HG03159 (cell line): Measurements from ENCODE around the gene TMEM63B.
"Not testable (repeated sequence)": the region's sequence is repeated elsewhere in the genome, so short reads cannot be mapped to it uniquely, and the experiment has no call there.

Experiments used
- ATAC-seq: cut with Tn5 transposase; IDR thresholded peaks from one replicate; pipeline ENCODE4 v1.9.1; 2021; ENCODE audit warnings: mild to moderate bottlenecking, moderate library complexity; ENCODE audit not compliant: unreplicated experiment

TMEM63B gene

GRCh38 chr6:44093750-44094402, 33.5 kb upstream of the TMEM63B start:
- no peak for ATAC-seq

DNA sequence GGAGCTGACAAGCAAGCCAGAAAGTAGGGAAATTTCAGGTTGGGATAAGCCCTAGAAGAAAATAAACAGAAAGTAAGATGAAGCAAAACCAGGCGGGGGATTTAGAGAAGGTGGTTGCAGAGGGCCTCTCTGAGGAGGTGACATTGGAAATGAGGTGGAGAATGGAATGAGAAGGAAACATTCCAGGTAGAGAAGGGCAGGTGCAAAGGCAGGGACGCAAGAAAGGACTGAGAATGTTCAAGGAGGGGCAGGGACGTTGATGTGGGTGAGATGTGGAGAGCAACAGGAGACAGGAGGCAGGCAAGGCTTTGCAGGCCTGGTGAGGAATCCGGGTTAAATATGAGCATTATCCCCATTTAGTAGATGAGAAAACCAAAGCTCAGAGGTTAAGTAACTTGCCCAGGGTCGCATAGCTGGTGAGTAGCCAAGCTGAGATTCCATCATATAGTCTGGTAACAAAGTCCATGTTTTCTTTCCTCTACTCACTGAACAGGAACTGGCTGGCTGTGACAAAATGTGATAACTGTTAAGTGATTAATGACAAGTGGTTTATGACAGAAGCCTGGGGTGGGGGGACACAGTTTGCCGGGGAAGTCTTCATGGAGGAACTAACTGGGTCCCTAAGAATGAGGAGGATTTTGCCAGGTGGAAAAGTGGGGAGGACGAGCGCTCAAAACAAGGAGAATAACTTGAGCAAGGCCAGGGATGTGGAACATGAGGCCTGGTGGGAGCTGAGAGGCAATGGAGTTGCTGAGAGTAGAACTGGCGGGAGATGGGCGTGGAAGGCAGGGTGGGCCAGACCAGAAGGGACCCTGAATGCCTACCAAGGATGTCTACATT, 32.7 kb upstream of the TMEM63B start:
- no peak for ATAC-seq

DNA sequence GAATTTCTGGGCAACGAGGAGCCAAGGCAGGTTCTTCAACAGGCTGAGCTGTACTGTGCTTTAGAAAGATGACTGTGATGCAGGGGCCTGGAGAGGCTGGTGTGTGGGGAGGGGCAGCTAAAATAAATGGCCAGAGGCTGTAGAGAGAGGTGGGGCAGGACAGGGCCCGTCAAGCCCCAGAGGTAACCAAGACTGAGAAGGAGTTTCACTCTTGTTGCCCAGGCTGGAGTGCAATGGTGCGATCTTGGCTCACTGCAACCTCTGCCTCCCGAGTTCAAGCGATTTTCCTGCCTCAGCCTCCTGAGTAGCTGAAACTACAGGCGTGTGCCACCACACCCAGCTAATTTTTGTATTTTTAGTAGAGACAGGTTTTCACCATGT, 32.1 kb upstream of the TMEM63B start:
- ATAC-seq: not testable (repeated sequence)

DNA sequence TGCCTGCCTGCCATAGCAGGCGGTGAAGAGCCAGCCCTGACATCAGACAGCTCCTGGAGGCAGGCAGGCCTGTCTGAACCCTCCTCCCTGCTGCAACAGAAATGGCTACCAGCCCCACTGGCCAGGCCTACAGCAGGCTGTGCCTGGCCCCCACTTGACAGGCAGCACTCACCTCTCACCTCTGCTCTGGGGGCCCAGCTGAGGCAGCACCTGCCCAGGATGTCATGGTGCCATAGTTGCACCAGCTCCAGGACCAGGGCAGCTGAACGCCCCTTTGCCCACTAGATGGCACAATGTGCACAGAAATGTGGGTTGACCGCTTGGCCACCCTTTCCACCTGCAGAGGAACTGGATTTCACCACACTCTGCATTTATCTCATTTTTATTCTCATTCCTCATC, 30.7 kb upstream of the TMEM63B start:
- no peak for ATAC-seq

DNA sequence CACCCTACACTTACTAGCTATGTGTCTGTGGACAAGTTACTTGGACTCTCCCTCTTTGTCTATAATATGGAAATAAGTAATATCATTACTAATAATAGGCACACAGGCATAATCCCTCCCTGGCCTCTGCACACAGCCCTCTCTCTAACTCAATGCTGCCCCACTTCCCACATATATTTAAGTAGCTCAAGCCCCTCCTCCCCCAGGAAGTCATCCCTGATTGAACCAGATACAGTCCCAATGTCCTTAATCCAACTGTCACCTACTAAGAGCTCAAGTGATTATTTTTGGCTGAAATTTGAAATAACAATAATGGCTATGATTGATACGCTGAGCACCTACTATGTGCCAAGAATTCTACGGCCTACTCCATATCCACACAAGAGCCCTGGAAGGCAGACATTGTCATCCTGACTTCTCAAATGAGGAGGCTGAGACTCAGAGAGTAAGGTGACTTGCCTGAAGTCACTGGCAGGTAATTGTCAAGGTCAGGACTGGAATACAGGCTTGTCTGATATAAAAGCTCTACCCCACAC, 29.5 kb upstream of the TMEM63B start:
- ATAC-seq: no peak

DNA sequence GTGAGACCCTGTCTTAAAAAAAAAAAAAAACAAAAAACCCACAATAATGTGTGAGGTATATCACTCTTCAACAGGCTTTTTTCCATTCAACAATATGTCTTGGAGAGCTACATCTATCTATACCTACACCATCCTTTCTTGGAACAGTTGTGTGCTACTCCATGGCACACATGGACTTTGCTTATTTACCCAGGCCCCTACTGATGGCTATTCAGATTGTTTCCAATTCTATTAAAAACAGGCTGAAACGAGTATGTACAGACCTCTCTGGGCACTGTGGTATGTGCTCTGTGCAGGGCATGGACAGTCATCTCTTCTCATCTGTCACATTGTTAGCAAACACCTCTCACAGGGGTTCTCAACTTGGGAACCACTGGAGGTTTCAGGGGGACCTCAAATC, 28.2 kb upstream of the TMEM63B start:
- ATAC-seq: no peak

GRCh38 chr6:44100088-44100550, 27.2 kb upstream of the TMEM63B start:
- ATAC-seq: no peak

GRCh38 chr6:44101832-44102231, 25.5 kb upstream of the TMEM63B start:
- no peak for ATAC-seq

DNA sequence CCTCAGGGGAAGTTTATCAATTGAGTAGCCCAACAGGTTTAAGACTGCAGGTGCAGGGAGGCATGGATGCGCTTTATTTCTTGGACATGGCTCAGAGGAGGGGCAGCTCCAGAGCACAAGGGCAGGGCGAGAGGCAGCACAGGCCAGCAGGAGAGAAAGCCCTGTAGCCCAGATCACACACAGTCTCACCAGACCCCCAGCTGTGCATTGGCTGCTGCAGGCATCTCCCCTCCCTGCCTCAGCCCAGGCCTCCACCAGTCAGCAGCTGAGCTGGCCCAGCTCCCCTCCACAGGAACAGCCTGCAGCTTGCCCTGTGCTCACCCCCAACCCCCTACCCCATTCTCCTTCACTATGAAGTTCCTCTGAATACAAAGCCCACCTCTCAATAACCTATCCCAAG, 24.8 kb upstream of the TMEM63B start:
- no peak for ATAC-seq

DNA sequence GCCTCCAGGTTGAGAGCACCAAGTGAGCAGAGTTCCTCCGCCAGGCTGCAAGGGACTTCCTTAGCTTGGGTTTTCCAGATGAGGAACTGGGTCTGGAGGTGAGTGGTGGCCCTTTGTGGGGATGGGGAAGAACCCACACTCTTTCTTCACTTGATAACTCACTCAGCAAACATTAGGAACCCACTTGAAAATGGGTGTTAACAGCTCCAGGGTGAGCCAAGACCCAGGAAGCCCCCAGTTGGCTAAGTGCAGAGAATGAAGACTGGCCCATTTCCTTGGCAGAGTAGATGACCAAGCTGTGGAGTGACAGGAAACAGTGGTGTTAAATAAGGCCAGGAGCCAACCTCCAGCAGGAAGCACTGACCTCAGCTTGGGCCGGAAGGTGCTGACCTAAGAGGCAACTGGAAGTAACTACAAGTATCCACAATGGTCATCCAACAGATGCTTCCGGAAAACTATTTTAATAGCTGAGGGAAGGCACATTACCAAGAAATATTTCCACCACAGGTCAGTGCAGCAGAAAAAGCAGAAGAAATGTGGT, 22.8 kb upstream of the TMEM63B start:
- ATAC-seq: no peak

DNA sequence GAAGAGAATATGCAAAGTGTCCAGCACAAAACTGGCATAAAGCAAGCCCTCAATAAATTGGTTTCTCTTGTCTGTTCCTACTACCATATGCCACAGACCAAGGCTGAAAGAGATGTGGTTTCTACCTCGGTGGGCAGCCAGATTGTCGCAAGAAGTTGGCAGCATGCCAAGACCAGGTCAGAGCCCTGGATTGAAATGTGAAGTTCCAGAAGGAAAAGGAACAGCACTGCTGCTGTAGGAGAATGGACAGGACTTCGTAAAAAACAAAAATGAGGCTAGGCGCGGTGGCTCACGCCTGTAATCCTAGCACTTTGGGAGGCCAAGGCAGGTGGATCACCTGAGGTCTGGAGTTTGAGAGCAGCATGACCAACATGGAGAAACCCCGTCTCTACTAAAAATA, 22.2 kb upstream of the TMEM63B start:
- ATAC-seq: no peak

DNA sequence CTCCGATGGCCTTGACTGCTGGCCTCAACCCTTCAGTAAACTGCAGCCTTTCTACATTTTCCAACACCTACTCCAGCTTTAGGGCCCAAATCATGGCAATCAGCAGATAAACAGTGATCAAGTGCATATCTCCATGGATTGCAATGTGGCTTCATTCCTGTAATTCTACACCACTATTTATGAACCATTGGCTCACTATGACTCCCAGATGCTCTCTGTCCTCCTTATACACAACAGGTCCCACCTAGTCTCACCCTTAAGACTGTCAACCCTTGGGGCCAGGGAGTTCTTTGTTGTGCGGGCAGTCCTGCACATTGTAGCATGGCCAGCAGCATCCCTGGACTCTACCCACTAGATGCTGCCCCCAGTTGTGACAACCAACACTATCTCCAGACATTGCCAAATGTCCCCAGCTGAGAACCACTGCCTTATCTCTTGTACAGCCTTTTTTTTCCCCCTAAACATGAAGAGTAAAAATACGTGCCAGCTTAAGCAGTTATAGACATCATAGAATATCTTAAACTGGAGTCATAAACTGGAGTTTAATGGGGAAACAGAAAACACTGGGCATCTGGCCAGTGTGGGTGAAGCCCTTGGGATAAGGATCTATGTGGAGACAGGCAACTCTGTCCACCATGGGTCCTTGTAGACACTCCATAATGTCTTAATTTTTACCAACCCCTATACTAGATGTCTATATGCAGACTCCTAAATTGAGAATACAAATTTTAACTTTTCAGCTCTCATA, 21.2 kb upstream of the TMEM63B start:
- ATAC-seq: no peak

DNA sequence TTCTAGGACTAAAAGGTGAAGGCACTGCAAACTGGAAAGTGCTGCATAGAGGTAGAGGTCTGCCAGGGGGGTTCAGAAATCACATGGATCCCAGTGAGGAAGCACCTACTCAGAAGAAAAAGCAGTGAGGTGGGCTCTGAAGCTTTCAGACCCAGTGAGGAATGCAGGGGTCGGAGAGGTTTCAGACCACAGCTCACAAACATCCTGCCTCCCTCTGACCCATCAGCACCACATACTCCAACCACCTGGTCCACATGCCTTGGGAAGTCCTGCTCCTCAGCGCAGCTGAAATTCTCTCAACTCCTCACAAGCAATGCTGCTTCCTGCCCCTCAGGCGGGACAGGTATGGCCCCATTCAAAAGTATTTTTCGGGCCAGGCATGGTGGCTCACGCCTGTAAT, 20.3 kb upstream of the TMEM63B start:
- ATAC-seq: no peak

- no peak for ATAC-seq
These were observed 18.9 kb upstream of the TMEM63B start for GRCh38 chr6:44108471-44108870.

- ATAC-seq: no peak
These were observed 18.1 kb upstream of the TMEM63B start for GRCh38 chr6:44109212-44109611.

DNA sequence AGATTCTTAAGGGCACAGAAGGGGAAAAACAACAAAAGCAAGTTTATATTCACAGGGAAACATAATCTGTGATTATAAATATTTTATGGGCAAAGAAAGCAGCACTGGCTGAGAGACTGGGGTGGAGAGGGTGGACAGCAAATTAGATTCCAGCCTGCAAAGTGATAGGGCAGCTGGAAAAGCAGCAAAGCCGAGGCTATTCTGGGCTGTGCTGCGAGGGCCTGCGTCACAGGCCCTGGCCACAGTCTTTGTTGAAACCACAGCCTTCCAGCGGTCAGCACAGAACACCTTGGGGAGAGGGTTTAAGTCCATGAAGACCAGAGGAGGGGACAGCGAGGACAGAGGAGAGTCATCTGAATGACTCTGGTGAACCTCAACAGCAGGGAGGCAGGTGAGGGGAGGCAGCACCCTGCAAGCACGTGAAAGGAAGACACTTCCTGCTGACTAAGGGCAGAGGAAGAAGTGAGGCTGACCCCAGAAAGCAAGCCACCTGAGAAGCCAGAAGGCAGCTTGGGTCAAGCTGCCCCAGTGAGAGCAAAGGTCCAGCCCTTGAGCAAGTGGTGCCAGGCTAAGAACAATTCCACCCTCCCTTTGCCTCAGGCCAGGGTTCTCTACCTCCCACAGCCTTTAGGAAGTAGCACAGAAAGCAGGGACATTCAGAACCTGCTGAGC, 17.2 kb upstream of the TMEM63B start:
- no peak for ATAC-seq

DNA sequence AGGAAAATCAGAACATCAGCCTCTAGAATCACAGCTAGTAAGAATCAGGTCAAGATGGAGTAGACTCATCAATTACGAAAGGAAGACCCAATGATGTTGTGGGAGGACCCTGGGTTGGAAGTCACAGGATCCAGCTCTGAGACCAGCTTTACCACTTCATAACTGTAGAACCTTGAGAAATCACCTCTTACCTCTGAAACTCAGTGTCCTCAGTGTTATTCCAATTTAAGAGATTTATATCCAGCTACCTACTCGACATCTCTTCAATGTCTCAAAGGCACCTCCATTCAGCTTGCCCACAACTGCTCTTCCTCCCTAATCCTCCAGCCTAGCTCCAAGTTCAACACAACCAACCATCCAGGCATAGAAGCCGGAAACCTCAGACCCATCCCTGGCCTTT, 16.4 kb upstream of the TMEM63B start:
- no peak for ATAC-seq

GRCh38 chr6:44111434-44112417, 15.6 kb upstream of the TMEM63B start:
- no peak for ATAC-seq

DNA sequence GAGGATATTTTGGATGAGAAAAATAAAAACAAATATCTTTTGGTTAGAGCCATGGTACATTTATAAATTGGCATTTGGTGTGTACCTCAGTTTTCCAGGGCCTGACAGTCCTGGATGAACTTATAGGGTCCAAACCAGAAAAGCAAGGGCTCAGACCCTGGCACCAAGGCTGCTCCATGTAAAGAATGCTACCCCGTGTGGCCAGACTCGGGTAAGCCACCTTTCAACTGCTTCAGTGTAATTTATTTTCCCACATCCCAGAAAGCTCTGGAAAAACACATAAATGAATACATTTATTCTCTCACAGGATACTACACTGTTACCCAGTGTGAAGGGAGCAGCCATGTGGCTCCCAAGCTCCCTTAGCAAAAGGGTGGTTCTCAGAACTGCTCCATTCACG, 13.9 kb upstream of the TMEM63B start:
- ATAC-seq: no peak
